ENCODE measurements around the gene ZNF831.

ZNF831 gene

DNA sequence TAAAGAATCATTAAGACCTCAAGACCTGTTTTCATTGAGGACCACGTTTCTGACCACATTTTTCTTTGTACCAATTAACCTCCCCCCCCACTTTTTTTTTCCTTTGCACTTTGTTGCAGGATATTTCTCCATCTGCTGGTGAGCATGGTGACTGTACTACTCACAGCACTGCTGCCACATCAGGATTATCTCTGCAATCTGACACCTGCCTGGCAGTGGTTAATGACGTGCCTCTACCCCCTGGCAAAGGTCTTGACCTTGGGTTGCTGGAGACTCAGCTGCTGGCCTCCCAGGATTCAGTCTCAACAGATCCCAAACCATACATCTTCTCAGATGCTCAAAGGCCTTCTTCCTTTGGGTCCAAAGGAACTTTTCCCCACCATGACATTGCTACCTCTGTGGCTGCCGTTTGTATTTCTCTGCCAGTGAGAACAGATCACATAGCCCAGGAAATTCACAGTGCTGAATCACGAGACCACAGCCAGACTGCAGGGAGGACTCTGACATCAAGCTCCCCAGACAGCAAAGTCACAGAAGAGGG, 90.2 kb downstream of the ZNF831 start:
- DNase-seq (ENCODE audit: low read depth) = no peak
- TF ChIP-seq, protein P1, sequence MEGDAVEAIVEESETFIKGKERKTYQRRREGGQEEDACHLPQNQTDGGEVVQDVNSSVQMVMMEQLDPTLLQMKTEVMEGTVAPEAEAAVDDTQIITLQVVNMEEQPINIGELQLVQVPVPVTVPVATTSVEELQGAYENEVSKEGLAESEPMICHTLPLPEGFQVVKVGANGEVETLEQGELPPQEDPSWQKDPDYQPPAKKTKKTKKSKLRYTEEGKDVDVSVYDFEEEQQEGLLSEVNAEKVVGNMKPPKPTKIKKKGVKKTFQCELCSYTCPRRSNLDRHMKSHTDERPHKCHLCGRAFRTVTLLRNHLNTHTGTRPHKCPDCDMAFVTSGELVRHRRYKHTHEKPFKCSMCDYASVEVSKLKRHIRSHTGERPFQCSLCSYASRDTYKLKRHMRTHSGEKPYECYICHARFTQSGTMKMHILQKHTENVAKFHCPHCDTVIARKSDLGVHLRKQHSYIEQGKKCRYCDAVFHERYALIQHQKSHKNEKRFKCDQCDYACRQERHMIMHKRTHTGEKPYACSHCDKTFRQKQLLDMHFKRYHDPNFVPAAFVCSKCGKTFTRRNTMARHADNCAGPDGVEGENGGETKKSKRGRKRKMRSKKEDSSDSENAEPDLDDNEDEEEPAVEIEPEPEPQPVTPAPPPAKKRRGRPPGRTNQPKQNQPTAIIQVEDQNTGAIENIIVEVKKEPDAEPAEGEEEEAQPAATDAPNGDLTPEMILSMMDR (IDR thresholded peaks at IDR 0.05; ENCODE audit: low read depth, low read length, missing control alignments) = no peak
- H3K4me3 ChIP-seq (ENCODE audit: low read depth, low read length) = no peak overlapping the region

DNA sequence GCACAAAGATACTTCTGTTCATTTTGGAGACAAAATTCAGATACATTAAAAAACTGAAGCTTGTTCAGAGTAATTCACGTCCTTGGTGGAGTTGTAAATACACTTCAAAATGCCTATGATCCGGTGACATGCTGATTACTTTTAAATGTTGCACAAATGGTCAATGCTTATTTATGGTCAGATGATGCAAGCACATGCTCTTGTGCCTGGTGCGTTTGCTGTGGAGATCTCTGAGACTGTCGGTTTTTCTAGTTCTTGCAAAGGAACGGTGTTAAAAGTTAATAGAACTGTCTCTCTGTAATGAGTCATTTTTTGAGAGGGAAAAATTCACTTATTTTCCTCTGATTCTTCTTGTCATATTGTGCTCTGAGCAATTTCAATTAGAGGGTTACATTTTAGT, 91.6 kb downstream of the ZNF831 start:
- TF ChIP-seq, protein P1 (IDR thresholded peaks at IDR 0.05; ENCODE audit: low read depth, low read length, missing control alignments) = no peak
- H3K4me3 ChIP-seq (ENCODE audit: low read depth, low read length) = no peak overlapping the region
- no peak for DNase-seq (ENCODE audit: low read depth)

DNA sequence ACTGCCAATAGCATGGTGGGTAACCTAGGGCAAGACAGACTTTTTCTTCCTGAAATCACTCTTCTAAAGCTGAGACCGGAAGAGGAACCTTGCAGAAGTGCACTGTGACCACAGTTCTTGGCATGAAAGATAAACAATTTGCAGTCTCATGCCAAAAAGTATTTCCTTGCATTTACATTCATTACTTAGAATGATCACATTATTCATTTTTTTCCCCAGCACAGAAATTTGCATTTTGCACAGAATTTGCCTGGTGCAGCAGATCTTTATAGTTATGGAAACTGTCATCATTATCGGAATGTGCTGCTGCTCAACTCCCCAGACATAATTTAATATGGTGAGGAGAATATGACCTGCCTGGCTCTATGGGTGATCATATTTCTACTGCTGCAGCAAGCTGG, 94.6 kb downstream of the ZNF831 start:
- no peak overlapping the region for H3K4me3 ChIP-seq (ENCODE audit: low read depth, low read length)
- no peak for DNase-seq (ENCODE audit: low read depth)
- TF ChIP-seq, protein P1 (IDR thresholded peaks at IDR 0.05; ENCODE audit: low read depth, low read length, missing control alignments) = no peak

DNA sequence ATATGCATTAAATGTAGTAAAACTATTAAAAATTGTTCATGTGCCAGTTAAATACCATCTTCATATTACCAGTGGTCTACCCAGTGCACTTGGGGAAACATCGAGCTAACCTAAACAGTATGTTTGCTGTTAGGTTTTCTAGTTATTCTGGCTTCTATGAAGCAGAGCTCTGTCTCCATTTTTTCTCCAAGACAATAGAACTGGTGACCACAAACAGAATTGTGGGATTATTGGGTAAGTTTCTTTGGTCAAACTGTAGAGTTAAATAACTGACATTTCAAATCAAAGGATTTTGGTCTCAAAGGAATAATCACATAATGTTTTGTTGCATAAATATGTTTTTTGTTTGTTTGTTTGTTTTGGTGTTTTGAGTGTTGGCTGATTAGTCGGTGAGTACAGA, 96.3 kb downstream of the ZNF831 start:
- H3K4me3 ChIP-seq (ENCODE audit: low read depth, low read length) = no peak overlapping the region
- TF ChIP-seq, protein P1 (IDR thresholded peaks at IDR 0.05; ENCODE audit: low read depth, low read length, missing control alignments) = no peak
- DNase-seq (ENCODE audit: low read depth) = no peak

DNA sequence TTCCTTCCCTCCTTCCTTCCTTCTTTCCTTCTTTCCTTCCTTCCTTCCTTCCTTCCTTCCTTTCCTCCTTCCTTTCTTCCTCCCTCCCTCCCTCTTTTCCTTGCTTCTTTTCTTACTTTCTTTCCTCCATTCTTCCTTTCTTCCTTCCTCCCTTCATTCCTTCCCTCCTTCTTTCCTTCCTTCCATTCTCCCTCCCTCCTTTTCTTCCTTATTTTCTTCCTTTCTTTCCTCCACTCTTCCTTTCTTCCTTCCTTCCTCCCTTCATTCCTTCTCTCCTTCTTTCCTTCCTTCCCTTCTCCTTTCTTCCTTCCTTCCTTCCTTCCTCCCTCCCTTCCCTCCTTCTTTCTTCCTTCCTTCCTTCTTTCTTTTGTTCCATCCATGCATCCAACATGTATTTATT, 101.7 kb downstream of the ZNF831 start:
- TF ChIP-seq, protein P1 (IDR thresholded peaks at IDR 0.05; ENCODE audit: low read depth, low read length, missing control alignments) = no peak
- DNase-seq (ENCODE audit: low read depth) = no peak
- no peak overlapping the region for H3K4me3 ChIP-seq (ENCODE audit: low read depth, low read length)

DNA sequence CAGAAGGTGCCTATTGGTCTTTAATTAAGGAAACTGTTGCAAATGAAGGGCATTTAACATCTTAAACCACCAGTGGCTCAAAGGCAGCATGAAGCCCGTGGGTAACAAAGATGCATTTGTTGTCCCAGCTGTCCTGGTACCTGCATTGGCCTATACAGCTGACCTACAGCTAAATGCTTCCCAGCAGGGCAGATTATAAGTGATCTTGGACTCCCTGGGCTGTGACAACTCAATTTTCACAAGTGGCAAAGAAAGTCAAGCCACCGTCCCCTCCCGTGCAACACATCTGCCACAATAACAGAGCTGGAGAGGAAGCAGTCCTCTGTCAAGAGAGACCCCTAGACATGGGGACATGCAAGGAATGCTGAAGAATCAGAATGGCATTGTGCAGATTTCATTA, 105.2 kb downstream of the ZNF831 start:
- no peak for DNase-seq (ENCODE audit: low read depth)
- TF ChIP-seq, protein P1 (IDR thresholded peaks at IDR 0.05; ENCODE audit: low read depth, low read length, missing control alignments) = no peak
- H3K4me3 ChIP-seq (ENCODE audit: low read depth, low read length) = no peak overlapping the region

DNA sequence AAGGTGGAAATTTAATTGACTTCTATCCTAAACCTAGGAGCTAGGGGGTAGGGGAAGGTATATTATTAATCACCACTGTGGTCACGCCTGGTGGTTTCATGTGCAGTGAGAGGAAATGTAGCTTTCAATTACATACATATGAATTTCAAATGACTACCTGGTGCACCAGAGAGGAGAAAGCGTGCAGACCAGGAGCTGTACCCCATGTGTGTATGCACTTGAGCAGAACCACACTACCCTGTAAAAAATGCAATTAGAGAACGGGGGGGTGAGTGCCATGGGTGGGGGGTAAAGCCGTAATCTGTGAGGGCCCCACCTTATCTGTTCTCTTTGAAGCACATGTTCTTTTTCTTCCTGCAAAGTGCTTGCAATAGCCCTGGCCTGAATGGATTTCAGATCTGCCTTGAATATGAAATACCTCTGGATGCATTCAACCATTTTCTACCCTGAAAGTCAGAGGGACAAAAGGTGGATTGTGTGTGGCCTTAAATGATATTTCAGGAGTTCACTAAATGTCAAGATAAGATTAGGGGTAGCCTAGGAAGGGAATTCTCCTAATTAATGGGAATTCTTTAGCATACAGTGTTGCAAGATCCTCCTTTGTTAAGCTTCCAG, 105.9 kb downstream of the ZNF831 start:
- DNase-seq (ENCODE audit: low read depth) = no peak
- TF ChIP-seq, protein P1 (IDR thresholded peaks at IDR 0.05; ENCODE audit: low read depth, low read length, missing control alignments) = no peak
- H3K4me3 ChIP-seq (ENCODE audit: low read depth, low read length) = no peak overlapping the region

Data from GM12864 (cell line).